CD4-positive, alpha-beta T cell treated with Interferon gamma for 1 hour (primary cell): ENCODE data around the gene POU2AF1.

Experiments
- DNase-seq: peaks from one replicate; pipeline ENCODE4 v3.0.0-alpha.2; 2020

Gene POU2AF1

GRCh38 chr11:111378861-111379601 is at the start of gene POU2AF1:
Gene POU2AF1 (minus strand): TSS chr11:111379275. CDS start chr11:111379177, 98 bp downstream.
- DNase-seq, result peak; percentile 81

- no peak for DNase-seq
These were observed 49.2 kb upstream of the POU2AF1 start for GRCh38 chr11:111428113-111428876.

GRCh38 chr11:111427471-111427912 is 48.4 kb upstream of the POU2AF1 start:
- no peak for DNase-seq

- DNase-seq, result no peak
These were observed 47.5 kb upstream of the POU2AF1 start for GRCh38 chr11:111426617-111427016.

GRCh38 chr11:111423250-111423615 is 44.2 kb upstream of the POU2AF1 start:
- DNase-seq, result no peak

- peak; percentile 43 for DNase-seq
These were observed 43.6 kb upstream of the POU2AF1 start for GRCh38 chr11:111422494-111423249.

- DNase-seq, result no peak
These were observed 42.2 kb upstream of the POU2AF1 start for GRCh38 chr11:111421251-111421650.

- DNase-seq, result no peak
These were observed 40.7 kb upstream of the POU2AF1 start for GRCh38 chr11:111419641-111420327.

GRCh38 chr11:111419181-111419580 is 40.1 kb upstream of the POU2AF1 start:
- DNase-seq, result no peak

- no peak for DNase-seq
These were observed 39.3 kb upstream of the POU2AF1 start for GRCh38 chr11:111418436-111418787.

GRCh38 chr11:111417766-111418435 is 38.8 kb upstream of the POU2AF1 start:
- peak; percentile 39 for DNase-seq

GRCh38 chr11:111417011-111417765 is 38.1 kb upstream of the POU2AF1 start:
- peak; percentile 68 for DNase-seq

GRCh38 chr11:111416231-111416960 is 37.3 kb upstream of the POU2AF1 start:
- DNase-seq, result no peak

- DNase-seq, result no peak
These were observed 35.9 kb upstream of the POU2AF1 start for GRCh38 chr11:111414936-111415335.

- DNase-seq, result no peak
These were observed 35.3 kb upstream of the POU2AF1 start for GRCh38 chr11:111414267-111414931.

GRCh38 chr11:111413849-111414248 is 34.8 kb upstream of the POU2AF1 start:
- DNase-seq, result no peak

- no peak for DNase-seq
These were observed 33.2 kb upstream of the POU2AF1 start for GRCh38 chr11:111412293-111412692.

GRCh38 chr11:111411456-111411855 is 32.4 kb upstream of the POU2AF1 start:
- DNase-seq, result no peak

- no peak for DNase-seq
These were observed 31.9 kb upstream of the POU2AF1 start for GRCh38 chr11:111410951-111411350.

- no peak for DNase-seq
These were observed 30.8 kb upstream of the POU2AF1 start for GRCh38 chr11:111409915-111410314.
